GM23338 (cell line): ENCODE results near the gene SLC51A. TPM values are rescaled to one million over a fixed set of nuclear protein-coding genes. Genes with fewer than 3 reads are reported as not detected.
A peak's percentile ranks its signal among the peaks of the same experiment; 100 is the strongest.

Experiments
- ATAC-seq: fragments of 200-7000 bp; cut with Tn5 transposase; 3 replicates; pipeline ENCODE4 v1.9.1; 2020
- DNase-seq: peaks from one replicate; pipeline ENCODE4 v3.0.0-alpha.2; 2015; ENCODE audit warnings: low spot score
- H2AFZ ChIP-seq: fragments of 200-600 bp; sonication (generic); 2 replicates; pipeline ENCODE4 v1.8.0; 2016; ENCODE audit warnings: antibody characterized with exemption, mild to moderate bottlenecking, moderate library complexity
- H3F3A ChIP-seq: fragments of 200-600 bp; sonication (generic); replicated peaks from 2 replicates; pipeline ENCODE4 v1.8.0; 2017; ENCODE audit warnings: antibody characterized with exemption, mixed run types, low read depth
- H3K27ac ChIP-seq: fragments of 200-600 bp; sonication (generic); 2 replicates; pipeline ENCODE4 v1.6.1; 2016; ENCODE audit warnings: low read depth
- H3K27me3 ChIP-seq: fragments of 200-600 bp; sonication (generic); 2 replicates; pipeline ENCODE4 v1.8.0; 2016; ENCODE audit warnings: mild to moderate bottlenecking, mixed run types, moderate library complexity; ENCODE audit not compliant: insufficient read depth
- H3K36me3 ChIP-seq: fragments of 200-600 bp; sonication (generic); 2 replicates; pipeline ENCODE4 v1.8.0; 2016; ENCODE audit warnings: mild to moderate bottlenecking; ENCODE audit not compliant: insufficient read depth
- H3K4me1 ChIP-seq: fragments of 200-600 bp; sonication (generic); 2 replicates; pipeline ENCODE4 v1.8.0; 2016; ENCODE audit warnings: mild to moderate bottlenecking, moderate library complexity; ENCODE audit not compliant: insufficient read depth
- H3K4me2 ChIP-seq: fragments of 200-600 bp; sonication (generic); 2 replicates; pipeline ENCODE4 v1.7.1; 2017; ENCODE audit warnings: mixed run types
- H3K4me3 ChIP-seq: fragments of 200-600 bp; sonication (generic); 2 replicates; pipeline ENCODE4 v1.6.1; 2016; ENCODE audit warnings: mixed run types
- H3K79me2 ChIP-seq: fragments of 200-600 bp; sonication (generic); replicated peaks from 2 replicates; pipeline ENCODE4 v1.8.0; 2017; ENCODE audit warnings: mild to moderate bottlenecking; ENCODE audit not compliant: insufficient read depth
- H3K9me2 ChIP-seq: fragments of 200-600 bp; sonication (generic); 2 replicates; pipeline ENCODE4 v1.8.0; 2017; ENCODE audit not compliant: insufficient read depth
- H4K20me1 ChIP-seq: fragments of 200-600 bp; sonication (generic); replicated peaks from 2 replicates; pipeline ENCODE4 v1.8.0; 2017; ENCODE audit warnings: mild to moderate bottlenecking; ENCODE audit not compliant: insufficient read depth
- H3K27ac Mint-ChIP-seq: 2 replicates; pipeline ENCODE4 v1.8.0; 2020; ENCODE audit warnings: inconsistent platforms, mild to moderate bottlenecking, moderate library complexity, mixed read lengths
- H3K27me3 Mint-ChIP-seq: 3 replicates; pipeline ENCODE4 v1.8.0; 2022; ENCODE audit warnings: low read depth, mild to moderate bottlenecking, moderate library complexity, mixed read lengths, inconsistent platforms; ENCODE audit not compliant: insufficient read depth, poor library complexity
- H3K36me3 Mint-ChIP-seq: 3 replicates; pipeline ENCODE4 v1.8.0; 2021; ENCODE audit warnings: low read depth, mild to moderate bottlenecking, inconsistent platforms, moderate library complexity, mixed read lengths
- H3K4me1 Mint-ChIP-seq: 3 replicates; pipeline ENCODE4 v1.8.0; 2020; ENCODE audit warnings: mild to moderate bottlenecking, inconsistent platforms, mixed read lengths
- H3K4me3 Mint-ChIP-seq: 3 replicates; pipeline ENCODE4 v1.8.0; 2021; ENCODE audit warnings: moderate library complexity, mild to moderate bottlenecking, inconsistent platforms, mixed read lengths
- H3K9me3 Mint-ChIP-seq: 3 replicates; pipeline ENCODE4 v1.8.0; 2020; ENCODE audit warnings: moderate library complexity, mild to moderate bottlenecking, inconsistent platforms, mixed read lengths
- CREB1 ChIP-seq: fragments of 250-450 bp; sonication (Bioruptor Pico); IDR thresholded peaks from 2 replicates; pipeline ENCODE4 v1.5.0; 2020; ENCODE audit warnings: low read depth, mild to moderate bottlenecking, moderate library complexity
- EZH2 ChIP-seq: fragments of 200-600 bp; sonication (generic); IDR thresholded peaks from one replicate; pipeline ENCODE4 v1.8.0; 2017; ENCODE audit warnings: antibody characterized with exemption, mild to moderate bottlenecking, low read depth; ENCODE audit not compliant: unreplicated experiment
- EZH2phosphoT487 ChIP-seq: fragments of 200-600 bp; sonication (generic); IDR thresholded peaks from one replicate; pipeline ENCODE4 v1.8.1; 2018; ENCODE audit warnings: antibody characterized with exemption; ENCODE audit not compliant: unreplicated experiment
- JUNB ChIP-seq: IDR thresholded peaks from one replicate; pipeline ENCODE4 v1.6.1; 2016; ENCODE audit warnings: antibody characterized with exemption; ENCODE audit not compliant: unreplicated experiment
- POLR2AphosphoS5 ChIP-seq: IDR thresholded peaks from 2 replicates; pipeline ENCODE4 v1.6.1; 2016; ENCODE audit warnings: antibody characterized with exemption, low read depth
- STAT1 ChIP-seq: IDR thresholded peaks from one replicate; pipeline ENCODE4 v1.6.1; 2016; ENCODE audit warnings: antibody characterized with exemption; ENCODE audit not compliant: unreplicated experiment
- ZNF114 ChIP-seq: fragments of 250-450 bp; sonication (Bioruptor Pico); IDR thresholded peaks from 2 replicates; pipeline ENCODE4 v1.5.0; 2020; ENCODE audit warnings: mild to moderate bottlenecking, moderate library complexity
- ZNF331 ChIP-seq: fragments of 250-450 bp; sonication (Bioruptor Pico); IDR thresholded peaks from 2 replicates; pipeline ENCODE4 v1.5.0; 2020; ENCODE audit warnings: low read depth, mild to moderate bottlenecking, moderate library complexity
- polyA plus RNA-seq: library from polyadenylated mRNA; unstranded; fragments of >200 nt; fragmentation: Nextera tagmentation; extraction: Ambion mirVana; gene quantifications from 2 replicates; pipeline ENCODE4 v1.2.1, GENCODE V29; 2016
- total RNA-seq: library from RNA; depleted of rRNA; stranded (reverse); fragments of >200 nt; shearing (Covaris generic); gene quantifications from 2 replicates; pipeline ENCODE4 v1.2.3, GENCODE V29; 2014
- TF ChIP-seq, protein P1 (sequence below): IDR thresholded peaks from 2 replicates; pipeline ENCODE4 v1.6.1; 2016; ENCODE audit warnings: antibody characterized with exemption
- TF ChIP-seq, protein P2 (sequence below), 2 experiments: fragments of 200-600 bp in 1 of 2; sonication (generic) in 1 of 2; conservative IDR thresholded peaks; 2 replicates each; pipeline versions ENCODE4 v1.5.1 to v1.6.1; 2016 to 2017; ENCODE audit warnings: antibody characterized with exemption in 2 of 2, low read depth in 2 of 2, mild to moderate bottlenecking in 2 of 2, moderate library complexity in 1 of 2
- TF ChIP-seq, protein P3 (sequence below): IDR thresholded peaks from one replicate; pipeline ENCODE4 v1.6.1; 2018; ENCODE audit warnings: antibody characterized with exemption; ENCODE audit not compliant: unreplicated experiment

SLC51A gene
- total and polyA plus RNA-seq, 2 experiments from 2014 or later = 4.0 to 6.7 TPM

DNA sequence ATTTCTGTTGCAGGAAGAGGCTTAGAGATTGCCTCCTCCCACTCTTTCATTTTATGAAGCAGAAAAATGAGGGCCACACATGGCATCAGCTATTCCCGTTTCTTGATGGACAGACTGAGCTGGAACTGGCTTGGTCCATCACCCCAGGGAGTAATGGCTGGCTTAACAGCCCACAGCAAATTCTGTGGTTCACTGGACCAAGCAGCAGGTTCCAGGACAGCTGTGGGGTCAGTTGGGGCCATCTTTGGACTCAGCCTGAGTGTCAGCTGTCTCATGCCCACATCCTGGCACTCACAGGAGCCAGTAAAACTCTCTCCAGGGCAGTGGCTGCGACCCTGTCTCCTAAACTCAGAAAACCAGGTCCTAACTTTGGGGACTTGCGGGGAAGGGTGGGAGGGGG, 41.7 kb upstream of the SLC51A start:
- H3K9me2 ChIP-seq = no peaks in the 10 kb centered on the region
- no peak for DNase-seq
- no peak overlapping the region for H3K4me3 ChIP-seq
- H3K4me2 ChIP-seq = no peak overlapping the region
- no peaks in the 10 kb centered on the region for H3K36me3 ChIP-seq
- Mint-ChIP-seq H3K4me1 (peaks cover 17% of the 10 kb centered on the region), H3K27ac (no peak overlapping the region), H3K27me3 (no peaks in the 10 kb centered on the region), H3K4me3 (no peak overlapping the region), H3K9me3 (no peaks in the 10 kb centered on the region), H3K36me3 (no peaks in the 10 kb centered on the region)
- no peaks in the 10 kb centered on the region for H4K20me1 ChIP-seq
- no peak for TF ChIP-seq CREB1 (CRISPR knock-in tag)
- no peak for TF ChIP-seq ZNF114 (CRISPR knock-in tag)
- TF ChIP-seq, protein P1, sequence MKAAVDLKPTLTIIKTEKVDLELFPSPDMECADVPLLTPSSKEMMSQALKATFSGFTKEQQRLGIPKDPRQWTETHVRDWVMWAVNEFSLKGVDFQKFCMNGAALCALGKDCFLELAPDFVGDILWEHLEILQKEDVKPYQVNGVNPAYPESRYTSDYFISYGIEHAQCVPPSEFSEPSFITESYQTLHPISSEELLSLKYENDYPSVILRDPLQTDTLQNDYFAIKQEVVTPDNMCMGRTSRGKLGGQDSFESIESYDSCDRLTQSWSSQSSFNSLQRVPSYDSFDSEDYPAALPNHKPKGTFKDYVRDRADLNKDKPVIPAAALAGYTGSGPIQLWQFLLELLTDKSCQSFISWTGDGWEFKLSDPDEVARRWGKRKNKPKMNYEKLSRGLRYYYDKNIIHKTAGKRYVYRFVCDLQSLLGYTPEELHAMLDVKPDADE = no peak
- TF ChIP-seq ZNF331 (CRISPR knock-in tag) = no peak
- no peak for ATAC-seq
- H3F3A ChIP-seq = no peaks in the 10 kb centered on the region
- H2AFZ ChIP-seq = peak overlapping the region; percentile 43; the same call in 1 of the 2 replicates
- H3K27ac ChIP-seq = no peak overlapping the region
- H3K79me2 ChIP-seq = no peaks in the 10 kb centered on the region
- H3K27me3 ChIP-seq = no peaks in the 10 kb centered on the region
- peaks cover 10% of the 10 kb centered on the region for H3K4me1 ChIP-seq

- ATAC-seq = no peak
- DNase-seq = no peak
- Histone ChIP-seq H3K4me1 (peaks cover 15% of the 10 kb centered on the region), H3K4me3 (no peak overlapping the region), H3K79me2 (no peaks in the 10 kb centered on the region), H3K9me2 (no peaks in the 10 kb centered on the region), H3K36me3 (no peaks in the 10 kb centered on the region), H3F3A (no peaks in the 10 kb centered on the region), H2AFZ (no peak overlapping the region), H3K27ac (no peak overlapping the region), H3K4me2 (no peak overlapping the region), H3K27me3 (no peaks in the 10 kb centered on the region), H4K20me1 (no peaks in the 10 kb centered on the region)
- Mint-ChIP-seq H3K27me3 (no peaks in the 10 kb centered on the region), H3K4me1 (peaks cover 22% of the 10 kb centered on the region), H3K27ac (no peak overlapping the region), H3K36me3 (no peaks in the 10 kb centered on the region), H3K4me3 (no peak overlapping the region), H3K9me3 (no peaks in the 10 kb centered on the region)
- TF ChIP-seq, protein P2, sequence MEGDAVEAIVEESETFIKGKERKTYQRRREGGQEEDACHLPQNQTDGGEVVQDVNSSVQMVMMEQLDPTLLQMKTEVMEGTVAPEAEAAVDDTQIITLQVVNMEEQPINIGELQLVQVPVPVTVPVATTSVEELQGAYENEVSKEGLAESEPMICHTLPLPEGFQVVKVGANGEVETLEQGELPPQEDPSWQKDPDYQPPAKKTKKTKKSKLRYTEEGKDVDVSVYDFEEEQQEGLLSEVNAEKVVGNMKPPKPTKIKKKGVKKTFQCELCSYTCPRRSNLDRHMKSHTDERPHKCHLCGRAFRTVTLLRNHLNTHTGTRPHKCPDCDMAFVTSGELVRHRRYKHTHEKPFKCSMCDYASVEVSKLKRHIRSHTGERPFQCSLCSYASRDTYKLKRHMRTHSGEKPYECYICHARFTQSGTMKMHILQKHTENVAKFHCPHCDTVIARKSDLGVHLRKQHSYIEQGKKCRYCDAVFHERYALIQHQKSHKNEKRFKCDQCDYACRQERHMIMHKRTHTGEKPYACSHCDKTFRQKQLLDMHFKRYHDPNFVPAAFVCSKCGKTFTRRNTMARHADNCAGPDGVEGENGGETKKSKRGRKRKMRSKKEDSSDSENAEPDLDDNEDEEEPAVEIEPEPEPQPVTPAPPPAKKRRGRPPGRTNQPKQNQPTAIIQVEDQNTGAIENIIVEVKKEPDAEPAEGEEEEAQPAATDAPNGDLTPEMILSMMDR (conservative IDR thresholded peaks at IDR 0.05; ENCODE audit: low read depth in 2 of 2) = no peak
Observed at GRCh38 chr3:196175116-196175625, 41.2 kb upstream of the SLC51A start.

DNA sequence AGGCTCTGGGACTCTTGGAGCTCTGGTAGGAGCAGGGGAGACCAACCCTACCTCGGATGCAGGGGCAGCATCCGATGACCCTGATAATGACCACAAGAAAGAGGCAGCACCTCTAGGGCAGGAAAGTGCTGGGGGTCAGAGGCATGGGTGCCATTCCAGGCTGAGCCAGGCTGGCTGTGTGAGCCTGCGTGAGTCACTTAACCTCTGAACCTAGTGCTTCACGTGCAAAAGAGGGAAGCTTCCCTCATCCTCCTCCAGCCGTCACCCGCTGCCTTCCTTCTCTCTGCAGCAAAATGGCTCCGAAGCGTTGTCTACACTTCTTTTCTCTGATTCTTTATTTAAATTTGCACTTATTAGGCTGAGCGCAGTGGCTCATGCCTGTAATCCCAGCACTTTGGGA, 40.6 kb upstream of the SLC51A start:
- Histone ChIP-seq H3K79me2 (no peaks in the 10 kb centered on the region), H3K27ac (no peak overlapping the region), H3K4me3 (no peak overlapping the region), H3K9me2 (no peaks in the 10 kb centered on the region), H3K36me3 (no peaks in the 10 kb centered on the region), H3K27me3 (no peaks in the 10 kb centered on the region), H2AFZ (no peak overlapping the region), H3K4me2 (no peak overlapping the region), H4K20me1 (no peaks in the 10 kb centered on the region), H3K4me1 (peaks cover 15% of the 10 kb centered on the region), H3F3A (no peaks in the 10 kb centered on the region)
- no peaks in the 10 kb centered on the region for H3K36me3 Mint-ChIP-seq
- peaks cover 22% of the 10 kb centered on the region for H3K4me1 Mint-ChIP-seq
- H3K27me3 Mint-ChIP-seq = no peaks in the 10 kb centered on the region
- ATAC-seq (no peak), DNase-seq (no peak)
- no peaks in the 10 kb centered on the region for H3K9me3 Mint-ChIP-seq
- no peak overlapping the region for H3K27ac Mint-ChIP-seq
- H3K4me3 Mint-ChIP-seq = no peak overlapping the region; the same call in 2 of the 3 replicates
- TF ChIP-seq CREB1 (CRISPR knock-in tag) = no peak
- no peak for TF ChIP-seq ZNF114 (CRISPR knock-in tag)
- TF ChIP-seq POLR2AphosphoS5 = no peak
- TF ChIP-seq, protein P3, sequence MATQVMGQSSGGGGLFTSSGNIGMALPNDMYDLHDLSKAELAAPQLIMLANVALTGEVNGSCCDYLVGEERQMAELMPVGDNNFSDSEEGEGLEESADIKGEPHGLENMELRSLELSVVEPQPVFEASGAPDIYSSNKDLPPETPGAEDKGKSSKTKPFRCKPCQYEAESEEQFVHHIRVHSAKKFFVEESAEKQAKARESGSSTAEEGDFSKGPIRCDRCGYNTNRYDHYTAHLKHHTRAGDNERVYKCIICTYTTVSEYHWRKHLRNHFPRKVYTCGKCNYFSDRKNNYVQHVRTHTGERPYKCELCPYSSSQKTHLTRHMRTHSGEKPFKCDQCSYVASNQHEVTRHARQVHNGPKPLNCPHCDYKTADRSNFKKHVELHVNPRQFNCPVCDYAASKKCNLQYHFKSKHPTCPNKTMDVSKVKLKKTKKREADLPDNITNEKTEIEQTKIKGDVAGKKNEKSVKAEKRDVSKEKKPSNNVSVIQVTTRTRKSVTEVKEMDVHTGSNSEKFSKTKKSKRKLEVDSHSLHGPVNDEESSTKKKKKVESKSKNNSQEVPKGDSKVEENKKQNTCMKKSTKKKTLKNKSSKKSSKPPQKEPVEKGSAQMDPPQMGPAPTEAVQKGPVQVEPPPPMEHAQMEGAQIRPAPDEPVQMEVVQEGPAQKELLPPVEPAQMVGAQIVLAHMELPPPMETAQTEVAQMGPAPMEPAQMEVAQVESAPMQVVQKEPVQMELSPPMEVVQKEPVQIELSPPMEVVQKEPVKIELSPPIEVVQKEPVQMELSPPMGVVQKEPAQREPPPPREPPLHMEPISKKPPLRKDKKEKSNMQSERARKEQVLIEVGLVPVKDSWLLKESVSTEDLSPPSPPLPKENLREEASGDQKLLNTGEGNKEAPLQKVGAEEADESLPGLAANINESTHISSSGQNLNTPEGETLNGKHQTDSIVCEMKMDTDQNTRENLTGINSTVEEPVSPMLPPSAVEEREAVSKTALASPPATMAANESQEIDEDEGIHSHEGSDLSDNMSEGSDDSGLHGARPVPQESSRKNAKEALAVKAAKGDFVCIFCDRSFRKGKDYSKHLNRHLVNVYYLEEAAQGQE = no peak
- TF ChIP-seq STAT1 = no peak
- TF ChIP-seq EZH2phosphoT487 = no peak
- no peak for TF ChIP-seq ZNF331 (CRISPR knock-in tag)
- TF ChIP-seq, protein P2 (conservative IDR thresholded peaks at IDR 0.05; ENCODE audit: low read depth in 2 of 2) = no peak
- TF ChIP-seq JUNB = no peak
- no peak for TF ChIP-seq EZH2
